Bronchial epithelial cell (primary cell): ENCODE measurements around the gene SCYGR4. TPM values are rescaled to one million over a fixed set of nuclear protein-coding genes. Genes with fewer than 3 reads are reported as not detected.

ENCODE experiments used
- DNase-seq: peaks from one replicate; pipeline ENCODE4 v3.0.0-alpha.2; 2010; ENCODE audit warnings: low read depth
- FAIRE-seq: peaks from 2 replicates; lab custom pipeline; 2011; peaks lifted over from hg19 to GRCh38; lab: Jason Lieb, UNC
- H3K27me3 ChIP-seq: 2 replicates; pipeline ENCODE4 v1.5.1; 2011; ENCODE audit warnings: low read length; ENCODE audit not compliant: control insufficient read depth, insufficient read depth
- H3K36me3 ChIP-seq: 2 replicates; pipeline ENCODE4 v1.5.1; 2011; ENCODE audit warnings: low read length; ENCODE audit not compliant: control insufficient read depth, insufficient read depth
- H3K4me3 ChIP-seq: 2 replicates; pipeline ENCODE4 v1.5.1; 2011; ENCODE audit warnings: mild to moderate bottlenecking, low read depth, low read length, control low read depth
- total RNA-seq: library from RNA; depleted of rRNA; stranded (reverse); fragments of >200 nt; gene quantifications from 2 replicates; pipeline ENCODE4 v1.2.1, GENCODE V29; 2014
- TF ChIP-seq, protein P1 (sequence below): IDR thresholded peaks from 2 replicates; pipeline ENCODE4 v1.5.1; 2011; ENCODE audit warnings: mild to moderate bottlenecking, moderate library complexity, low read length, control low read depth, inconsistent platforms; ENCODE audit not compliant: insufficient read depth, severe bottlenecking

The SCYGR4 gene
- total RNA-seq, 1 donor from 2014 or later: not detected

DNA sequence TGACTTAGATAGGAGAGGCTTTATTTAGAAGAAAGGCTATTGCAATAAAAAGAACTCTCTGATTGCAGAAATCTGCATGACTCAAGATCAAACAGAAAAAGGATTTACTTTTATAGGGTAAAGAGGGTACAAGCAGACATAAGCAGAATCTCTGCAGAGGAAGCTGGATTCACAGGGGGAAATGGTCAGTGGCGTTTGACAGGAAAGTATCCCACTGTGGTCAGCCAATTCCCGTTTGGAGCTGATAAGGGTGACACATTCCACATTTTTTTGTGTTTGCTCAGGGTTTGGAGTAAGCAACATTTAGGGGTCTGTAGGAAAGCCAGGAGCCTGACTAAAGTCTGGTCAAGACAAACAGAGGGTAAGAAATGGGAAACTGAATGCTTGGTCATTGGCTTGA is 25.4 kb downstream of the SCYGR4 start:
- peaks cover 2% of the 10 kb centered on the region for H3K27me3 ChIP-seq
- H3K36me3 ChIP-seq: no peaks in the 10 kb centered on the region
- TF ChIP-seq, protein P1, sequence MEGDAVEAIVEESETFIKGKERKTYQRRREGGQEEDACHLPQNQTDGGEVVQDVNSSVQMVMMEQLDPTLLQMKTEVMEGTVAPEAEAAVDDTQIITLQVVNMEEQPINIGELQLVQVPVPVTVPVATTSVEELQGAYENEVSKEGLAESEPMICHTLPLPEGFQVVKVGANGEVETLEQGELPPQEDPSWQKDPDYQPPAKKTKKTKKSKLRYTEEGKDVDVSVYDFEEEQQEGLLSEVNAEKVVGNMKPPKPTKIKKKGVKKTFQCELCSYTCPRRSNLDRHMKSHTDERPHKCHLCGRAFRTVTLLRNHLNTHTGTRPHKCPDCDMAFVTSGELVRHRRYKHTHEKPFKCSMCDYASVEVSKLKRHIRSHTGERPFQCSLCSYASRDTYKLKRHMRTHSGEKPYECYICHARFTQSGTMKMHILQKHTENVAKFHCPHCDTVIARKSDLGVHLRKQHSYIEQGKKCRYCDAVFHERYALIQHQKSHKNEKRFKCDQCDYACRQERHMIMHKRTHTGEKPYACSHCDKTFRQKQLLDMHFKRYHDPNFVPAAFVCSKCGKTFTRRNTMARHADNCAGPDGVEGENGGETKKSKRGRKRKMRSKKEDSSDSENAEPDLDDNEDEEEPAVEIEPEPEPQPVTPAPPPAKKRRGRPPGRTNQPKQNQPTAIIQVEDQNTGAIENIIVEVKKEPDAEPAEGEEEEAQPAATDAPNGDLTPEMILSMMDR: no peak
- H3K4me3 ChIP-seq: no peak overlapping the region
- FAIRE-seq (no peak), DNase-seq (no peak)

DNA sequence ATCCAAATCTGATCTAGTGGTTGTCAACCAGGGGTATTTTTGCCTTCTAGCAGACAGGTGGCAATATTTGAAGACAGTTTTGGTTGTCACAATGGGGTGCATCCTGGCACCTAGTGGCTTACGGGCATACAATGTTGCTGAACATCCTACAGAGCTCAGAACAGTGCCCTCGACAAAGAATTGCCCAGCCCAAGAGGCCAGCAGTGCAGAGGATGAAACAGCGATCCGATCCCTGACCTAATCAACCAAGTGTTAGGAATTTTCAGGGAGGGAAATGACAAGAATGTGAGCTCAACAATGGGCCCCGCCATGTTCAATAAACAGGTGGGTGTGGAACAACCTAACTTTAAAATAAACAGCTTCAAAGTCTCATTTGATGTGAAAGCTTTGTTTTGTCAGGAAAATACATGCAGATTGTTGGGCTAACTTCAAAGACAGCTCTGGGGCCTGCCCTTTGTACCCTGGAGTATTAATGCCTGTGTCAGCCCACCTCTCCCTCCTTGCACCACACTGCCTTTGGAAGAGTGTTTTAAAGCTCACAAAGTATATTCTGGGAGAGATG is 26.8 kb downstream of the SCYGR4 start:
- Histone ChIP-seq H3K27me3 (peaks cover 2% of the 10 kb centered on the region), H3K36me3 (no peaks in the 10 kb centered on the region), H3K4me3 (no peak overlapping the region)
- no peak for DNase-seq
- TF ChIP-seq, protein P1: no peak
- FAIRE-seq: no peak

DNA sequence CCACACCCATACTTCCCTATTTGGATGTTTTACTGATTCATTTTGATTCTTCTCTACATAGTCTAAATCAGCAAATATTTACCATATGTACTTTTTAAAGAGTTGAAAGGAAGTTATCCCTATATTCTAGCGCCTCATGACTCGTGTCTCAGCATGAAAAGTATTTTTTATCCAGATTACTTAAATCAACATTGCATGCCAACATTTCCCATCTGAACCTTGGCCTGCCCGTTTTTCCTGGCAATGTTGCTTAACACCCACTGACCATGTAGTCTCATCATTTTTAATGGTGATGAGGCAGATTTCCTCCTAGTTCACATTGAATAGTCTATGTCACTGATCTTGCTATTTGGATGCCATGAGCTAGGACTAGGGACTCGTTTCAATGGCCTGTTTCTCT is 36.1 kb downstream of the SCYGR4 start:
- DNase-seq: peak; percentile 83
- no peak for FAIRE-seq
- Histone ChIP-seq H3K36me3 (no peaks in the 10 kb centered on the region), H3K27me3 (no peaks in the 10 kb centered on the region), H3K4me3 (no peak overlapping the region)
- TF ChIP-seq, protein P1: no peak

DNA sequence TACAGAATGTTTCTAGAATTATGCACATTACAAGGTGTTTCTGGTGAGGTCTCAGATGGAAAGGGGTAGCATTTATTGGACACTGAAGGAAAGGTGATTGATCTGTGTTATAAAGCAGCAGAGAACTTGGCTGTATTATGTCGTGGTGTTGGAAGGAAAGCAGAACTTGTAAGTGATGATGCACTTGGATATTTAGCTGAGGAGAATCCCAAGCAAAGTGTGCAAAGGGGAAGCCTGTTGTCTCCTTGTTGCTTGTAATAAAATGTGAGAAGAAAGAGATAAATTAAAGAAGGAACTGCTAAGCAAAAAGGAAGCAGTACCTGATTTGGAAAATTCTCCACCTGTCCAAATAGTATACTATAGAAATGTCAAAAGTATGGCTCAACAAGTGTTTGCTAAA is 37.1 kb downstream of the SCYGR4 start:
- Histone ChIP-seq H3K27me3 (no peaks in the 10 kb centered on the region), H3K4me3 (no peak overlapping the region), H3K36me3 (no peaks in the 10 kb centered on the region)
- DNase-seq (no peak), FAIRE-seq (no peak)
- TF ChIP-seq, protein P1: no peak

DNA sequence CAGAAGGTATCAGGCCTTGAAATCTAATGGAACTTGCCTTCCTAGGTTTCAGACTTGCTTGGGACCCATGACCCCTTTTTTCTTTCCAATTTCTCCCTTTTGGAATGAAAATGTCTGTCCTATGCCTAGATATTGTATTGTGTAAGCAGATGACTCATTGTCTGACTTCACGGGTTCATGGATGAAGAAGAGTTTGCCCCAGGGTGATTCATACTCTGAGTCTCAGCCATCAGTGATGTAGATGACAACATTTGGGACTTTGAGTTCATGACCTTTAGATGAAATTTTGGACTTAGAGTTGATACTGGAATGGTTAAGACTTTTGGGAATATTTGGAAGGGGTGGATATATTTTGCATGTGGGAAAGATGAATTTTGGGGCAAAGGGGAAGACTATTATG is 38.2 kb downstream of the SCYGR4 start:
- TF ChIP-seq, protein P1: no peak
- Histone ChIP-seq H3K4me3 (no peak overlapping the region), H3K36me3 (no peaks in the 10 kb centered on the region), H3K27me3 (no peaks in the 10 kb centered on the region)
- FAIRE-seq: no peak
- DNase-seq: peak; percentile 94
